RWPE1 (cell line): Measurements from ENCODE around the gene TBC1D5.
"Not testable (repeated sequence)": the region's sequence is repeated elsewhere in the genome, so short reads cannot be mapped to it uniquely, and the experiment has no call there.

ENCODE experiments used
- CTCF ChIA-PET: fragments of 350-600 bp; sonication (Branson Sonifier 250); formaldehyde crosslinking; extraction: SDS; loops from one replicate; lab custom pipeline; 2021; lab: Yijun Ruan, JAX
- POLR2A ChIA-PET: fragments of 400-600 bp; formaldehyde crosslinking; extraction: SDS; loops from one replicate; lab custom pipeline; 2020; ENCODE audit warnings: antibody characterized with exemption; ENCODE audit not compliant: low non-redundant PET; lab: Yijun Ruan, JAX
- DNase-seq: peaks from one replicate; pipeline ENCODE4 v3.0.0; 2012; ENCODE audit warnings: low spot score
- H3K27ac ChIP-seq: fragments of 450-650 bp; 2 replicates; pipeline ENCODE4 v1.5.1; 2017
- CTCF ChIP-seq: fragments of 450-650 bp; conservative IDR thresholded peaks from 2 replicates; pipeline ENCODE4 v1.5.1; 2017; ENCODE audit warnings: low read depth, mild to moderate bottlenecking

Gene TBC1D5

DNA sequence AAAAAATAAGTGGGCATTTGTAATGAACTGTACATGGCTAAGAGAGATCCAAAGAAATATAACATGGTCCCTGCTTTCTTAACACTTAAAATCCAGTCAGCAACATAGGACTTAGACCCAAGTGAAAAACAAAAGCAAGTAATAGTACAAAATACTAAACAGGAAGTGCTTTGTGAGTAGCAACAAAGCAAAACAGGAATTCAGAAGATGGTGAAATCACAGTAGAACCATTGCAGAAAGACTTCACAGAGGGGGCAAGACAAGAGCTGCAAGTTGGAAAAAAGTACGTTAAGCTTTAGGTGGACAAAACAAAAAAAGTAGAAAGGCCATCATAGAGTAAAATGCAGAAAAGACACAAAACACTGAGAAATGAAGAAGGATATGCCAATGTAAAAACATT, 116.0 kb downstream of the TBC1D5 start:
- H3K27ac ChIP-seq: no peak overlapping the region
- no peak for TF ChIP-seq CTCF
- CTCF ChIA-PET: no interaction called here
- DNase-seq: no peak
- POLR2A ChIA-PET: no interaction called here

GRCh38 chr3:17625133-17625532, 117.3 kb downstream of the TBC1D5 start:
- POLR2A ChIA-PET: no interaction called here
- no peak for TF ChIP-seq CTCF
- CTCF ChIA-PET: no interaction called here
- H3K27ac ChIP-seq: no peak overlapping the region
- no peak for DNase-seq

DNA sequence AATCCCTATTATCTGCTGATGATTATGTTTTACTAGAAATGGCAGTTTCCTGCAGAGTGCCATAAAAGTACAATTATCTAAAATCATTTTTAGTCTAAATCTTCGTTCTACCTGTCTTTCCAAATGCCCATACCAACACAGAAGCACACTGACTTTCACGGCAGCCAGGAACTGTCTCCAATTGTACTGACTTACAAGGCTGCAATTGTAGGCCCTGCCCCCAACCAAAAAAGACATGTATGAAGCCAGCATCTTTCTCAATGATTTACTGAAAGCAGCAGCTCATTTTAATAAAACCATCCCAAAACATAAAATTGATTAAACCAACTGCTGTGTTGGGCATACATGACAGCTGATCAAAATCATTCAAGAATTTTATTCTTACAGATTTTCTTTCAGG, 119.0 kb downstream of the TBC1D5 start:
- CTCF ChIA-PET: no interaction called here
- H3K27ac ChIP-seq: no peak overlapping the region
- POLR2A ChIA-PET: no interaction called here
- no peak for TF ChIP-seq CTCF
- DNase-seq: no peak

- H3K27ac ChIP-seq: no peak overlapping the region
- ChIA-PET CTCF (no interaction called here), POLR2A (no interaction called here)
- no peak for DNase-seq
- no peak for TF ChIP-seq CTCF
These were observed 122.5 kb downstream of the TBC1D5 start for GRCh38 chr3:17619968-17620367.

GRCh38 chr3:17613017-17613416, 129.4 kb downstream of the TBC1D5 start:
- DNase-seq, H3K27ac ChIP-seq, POLR2A ChIA-PET, CTCF ChIA-PET: not testable (repeated sequence)

- POLR2A ChIA-PET: no interaction called here
These were observed 134.5 kb downstream of the TBC1D5 start for GRCh38 chr3:17607905-17608304.

GRCh38 chr3:17605934-17606333, 136.5 kb downstream of the TBC1D5 start:
- no peak for DNase-seq
- POLR2A ChIA-PET: interaction anchor here (0.6 kb wide), 1 partner anchor 521 kb away, joined by 3 read pairs; no protein-coding TSS in a partner anchor
- H3K27ac ChIP-seq: no peak overlapping the region
- no peak for TF ChIP-seq CTCF
- CTCF ChIA-PET: interaction anchor here (0.6 kb wide), 1 partner anchor 141 kb away, joined by 5 read pairs; no protein-coding TSS in a partner anchor

More at GRCh38 chr3:17607905-17608304, 134.5 kb downstream of the TBC1D5 start:
- TF ChIP-seq CTCF: no peak
- H3K27ac ChIP-seq: no peak overlapping the region
- DNase-seq: no peak
- CTCF ChIA-PET: no interaction called here
